Suprapubic skin (tissue), 3 donors: ENCODE results near the gene EPB41L4A.

Experiments
- POLR2A ChIP-seq, 2 donors: fragments of 450-650 bp; IDR thresholded peaks; one replicate each; pipeline ENCODE4 v1.6.1; 2017; ENCODE audit warnings: antibody characterized with exemption in 2 of 2, mild to moderate bottlenecking in 2 of 2, moderate library complexity in 2 of 2
- TF ChIP-seq, protein P1 (sequence below), 2 donors: fragments of 200-600 bp in 1 of 2; fragments of 450-650 bp in 1 of 2; sonication (generic) in 1 of 2; IDR thresholded peaks; one replicate each; pipeline ENCODE4 v1.5.1; 2016 to 2019; ENCODE audit warnings: antibody characterized with exemption in 2 of 2, mild to moderate bottlenecking in 1 of 2, moderate library complexity in 1 of 2

DNA sequence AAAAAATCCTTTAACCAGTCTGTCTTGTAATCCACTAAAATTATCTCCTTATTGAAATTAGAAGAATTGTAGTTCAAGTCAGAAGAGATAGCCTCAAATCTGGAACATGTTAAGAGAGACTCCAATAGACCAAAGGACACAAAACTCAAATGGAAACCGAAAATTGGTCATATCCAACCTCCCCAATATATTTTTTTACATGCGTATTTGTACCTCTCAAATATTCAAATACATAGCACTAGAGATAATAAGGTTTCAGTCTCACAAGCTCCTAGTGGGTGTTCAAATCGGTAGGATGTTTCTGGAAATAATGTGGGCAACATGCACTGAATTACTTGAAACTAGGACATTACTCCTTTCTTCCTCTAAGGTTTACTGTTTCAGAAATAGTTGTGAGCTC, 33.5 kb downstream of the EPB41L4A start:
- TF ChIP-seq, protein P1, sequence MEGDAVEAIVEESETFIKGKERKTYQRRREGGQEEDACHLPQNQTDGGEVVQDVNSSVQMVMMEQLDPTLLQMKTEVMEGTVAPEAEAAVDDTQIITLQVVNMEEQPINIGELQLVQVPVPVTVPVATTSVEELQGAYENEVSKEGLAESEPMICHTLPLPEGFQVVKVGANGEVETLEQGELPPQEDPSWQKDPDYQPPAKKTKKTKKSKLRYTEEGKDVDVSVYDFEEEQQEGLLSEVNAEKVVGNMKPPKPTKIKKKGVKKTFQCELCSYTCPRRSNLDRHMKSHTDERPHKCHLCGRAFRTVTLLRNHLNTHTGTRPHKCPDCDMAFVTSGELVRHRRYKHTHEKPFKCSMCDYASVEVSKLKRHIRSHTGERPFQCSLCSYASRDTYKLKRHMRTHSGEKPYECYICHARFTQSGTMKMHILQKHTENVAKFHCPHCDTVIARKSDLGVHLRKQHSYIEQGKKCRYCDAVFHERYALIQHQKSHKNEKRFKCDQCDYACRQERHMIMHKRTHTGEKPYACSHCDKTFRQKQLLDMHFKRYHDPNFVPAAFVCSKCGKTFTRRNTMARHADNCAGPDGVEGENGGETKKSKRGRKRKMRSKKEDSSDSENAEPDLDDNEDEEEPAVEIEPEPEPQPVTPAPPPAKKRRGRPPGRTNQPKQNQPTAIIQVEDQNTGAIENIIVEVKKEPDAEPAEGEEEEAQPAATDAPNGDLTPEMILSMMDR (IDR thresholded peaks at IDR 0.05) = no peak
- no peak for TF ChIP-seq POLR2A (IDR thresholded peaks at IDR 0.05)
